Activated CD4-positive, alpha-beta memory T cell treated with anti-CD3 and anti-CD28 coated beads for 36 hours (primary cell): Measurements from ENCODE around the gene MYO15A. TPM values are rescaled to one million over a fixed set of nuclear protein-coding genes. Genes with fewer than 3 reads are reported as not detected.

Experiments
- CTCF ChIA-PET: fragments of 350-600 bp; sonication (Branson Sonifier 250); formaldehyde crosslinking; loops from one replicate; lab custom pipeline; 2021; ENCODE audit warnings: antibody characterized with exemption, inconsistent platforms; lab: Charles Lee
- POLR2A ChIA-PET: fragments of 350-600 bp; sonication (Branson Sonifier 250); formaldehyde crosslinking; loops from one replicate; lab custom pipeline; 2021; ENCODE audit warnings: antibody characterized with exemption; lab: Charles Lee
- DNase-seq: peaks from one replicate; pipeline ENCODE4 v3.0.0-alpha.2; 2020
- H3K27ac Mint-ChIP-seq: one replicate; pipeline ENCODE4 v1.8.0; 2021; ENCODE audit warnings: mixed read lengths
- H3K27me3 Mint-ChIP-seq: one replicate; pipeline ENCODE4 v1.8.0; 2021; ENCODE audit warnings: mixed read lengths
- H3K36me3 Mint-ChIP-seq: one replicate; pipeline ENCODE4 v1.8.0; 2021; ENCODE audit warnings: mixed read lengths
- H3K4me1 Mint-ChIP-seq: one replicate; pipeline ENCODE4 v1.8.0; 2021; ENCODE audit warnings: low read depth, mixed read lengths
- H3K4me3 Mint-ChIP-seq: one replicate; pipeline ENCODE4 v1.8.0; 2021; ENCODE audit warnings: mild to moderate bottlenecking, mixed read lengths
- H3K9me3 Mint-ChIP-seq: one replicate; pipeline ENCODE4 v1.8.0; 2021; ENCODE audit warnings: mixed read lengths
- intact Hi-C: fragments of 100-400 bp; cut with micrococcal nuclease; formaldehyde crosslinking; loops from one replicate; pipeline ENCODE4 v1.15.1; 2023
- total RNA-seq, 2 experiments: library from RNA; stranded (reverse); gene quantifications; one replicate each; pipeline ENCODE4 v1.2.3, GENCODE V29; 2021

Gene MYO15A
- total RNA-seq, 2 experiments from 2014 or later = 0.78 to 1.3 TPM

DNA sequence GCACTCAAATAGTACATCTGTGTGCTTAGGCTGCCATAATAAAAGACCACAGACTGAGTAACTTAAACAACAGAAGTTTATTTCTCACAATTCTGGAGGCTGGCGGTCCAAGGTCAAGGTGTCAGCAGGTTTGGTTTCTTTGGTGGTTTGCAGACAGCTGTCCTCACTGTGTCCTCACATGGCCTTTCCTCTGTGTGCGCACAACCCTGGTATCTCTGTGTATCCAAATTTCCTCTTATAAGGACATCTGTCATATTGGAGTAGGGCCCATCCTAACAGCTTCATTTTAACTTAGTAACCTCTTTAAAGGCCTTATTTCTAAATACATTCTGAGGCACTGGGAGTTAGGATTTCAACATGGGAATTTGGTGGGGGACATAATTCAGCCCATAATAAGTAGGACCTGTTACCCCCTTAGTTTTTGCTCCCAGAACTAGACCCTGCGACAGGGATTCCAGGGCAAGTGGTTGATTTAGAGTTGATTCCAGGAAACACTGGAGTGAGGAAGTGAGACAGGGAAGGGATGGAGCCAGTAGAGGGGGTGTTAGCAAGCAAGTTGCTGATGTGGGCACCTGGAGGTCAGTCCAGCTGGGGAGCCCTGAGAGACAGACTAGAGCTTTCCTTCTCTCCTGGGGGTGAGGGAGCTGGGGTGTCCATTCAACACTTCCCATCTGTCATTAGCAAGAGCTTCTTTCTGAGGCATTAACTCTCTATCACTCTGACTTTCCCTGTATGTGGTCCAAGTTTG lies 64.1 kb downstream of the MYO15A start:
- no peak for DNase-seq
- intact Hi-C loops = no loop called here
- ChIA-PET CTCF (no interaction called here), POLR2A (no interaction called here)
- Mint-ChIP-seq H3K9me3 (no peaks in the 10 kb centered on the region), H3K4me1 (no peaks in the 10 kb centered on the region), H3K4me3 (no peak overlapping the region), H3K27me3 (no peaks in the 10 kb centered on the region), H3K27ac (no peak overlapping the region), H3K36me3 (no peaks in the 10 kb centered on the region)

DNA sequence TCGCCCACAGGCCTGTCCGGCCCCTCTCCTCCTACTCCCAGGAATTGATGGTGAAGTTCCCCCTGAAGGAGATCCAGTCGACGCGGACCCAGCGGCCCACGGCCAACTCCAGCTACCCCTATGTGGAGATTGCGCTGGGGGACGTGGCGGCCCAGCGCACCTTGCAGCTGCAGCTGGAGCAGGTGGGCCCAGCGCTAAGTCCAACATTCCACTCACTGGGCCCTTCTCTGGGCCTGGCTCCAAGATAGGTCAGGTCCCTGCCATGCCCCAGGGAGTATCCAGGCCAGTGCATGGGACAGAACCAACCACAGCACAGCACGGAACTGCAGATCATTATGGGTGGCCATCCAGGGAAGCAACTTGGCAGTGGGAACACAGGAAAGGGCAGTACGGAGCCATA lies 65.2 kb downstream of the MYO15A start:
- H3K36me3 Mint-ChIP-seq = no peaks in the 10 kb centered on the region
- no peak overlapping the region for H3K27ac Mint-ChIP-seq
- DNase-seq = no peak
- no peaks in the 10 kb centered on the region for H3K9me3 Mint-ChIP-seq
- CTCF ChIA-PET = no interaction called here
- H3K4me3 Mint-ChIP-seq = no peak overlapping the region
- H3K4me1 Mint-ChIP-seq = no peaks in the 10 kb centered on the region
- intact Hi-C loops = no loop called here
- H3K27me3 Mint-ChIP-seq = no peaks in the 10 kb centered on the region
- POLR2A ChIA-PET = no interaction called here

DNA sequence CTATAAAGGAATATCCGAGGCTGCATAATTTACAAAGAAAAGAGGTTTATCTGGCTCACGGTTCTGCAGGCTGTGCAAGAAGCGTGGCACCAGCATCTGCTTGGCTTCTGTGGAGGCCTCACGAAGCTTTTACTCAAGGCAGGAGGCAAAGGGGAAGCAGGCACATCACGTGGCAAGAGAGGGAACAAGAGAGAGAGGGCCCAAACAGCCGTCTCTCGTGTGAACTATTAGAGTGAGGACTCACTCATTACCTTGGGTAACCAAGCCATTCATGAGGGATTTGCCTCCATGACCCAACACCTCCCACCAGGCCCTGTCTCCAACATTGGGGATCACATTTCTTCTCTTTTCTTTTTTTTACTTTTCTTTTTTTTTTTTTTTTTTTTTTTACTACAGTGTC lies 67.6 kb downstream of the MYO15A start:
- CTCF ChIA-PET = no interaction called here
- H3K27me3 Mint-ChIP-seq = no peaks in the 10 kb centered on the region
- no peak overlapping the region for H3K27ac Mint-ChIP-seq
- POLR2A ChIA-PET = no interaction called here
- no peak for DNase-seq
- no peaks in the 10 kb centered on the region for H3K36me3 Mint-ChIP-seq
- no peaks in the 10 kb centered on the region for H3K9me3 Mint-ChIP-seq
- intact Hi-C loops = no loop called here
- no peak overlapping the region for H3K4me3 Mint-ChIP-seq
- H3K4me1 Mint-ChIP-seq = peaks cover 13% of the 10 kb centered on the region

DNA sequence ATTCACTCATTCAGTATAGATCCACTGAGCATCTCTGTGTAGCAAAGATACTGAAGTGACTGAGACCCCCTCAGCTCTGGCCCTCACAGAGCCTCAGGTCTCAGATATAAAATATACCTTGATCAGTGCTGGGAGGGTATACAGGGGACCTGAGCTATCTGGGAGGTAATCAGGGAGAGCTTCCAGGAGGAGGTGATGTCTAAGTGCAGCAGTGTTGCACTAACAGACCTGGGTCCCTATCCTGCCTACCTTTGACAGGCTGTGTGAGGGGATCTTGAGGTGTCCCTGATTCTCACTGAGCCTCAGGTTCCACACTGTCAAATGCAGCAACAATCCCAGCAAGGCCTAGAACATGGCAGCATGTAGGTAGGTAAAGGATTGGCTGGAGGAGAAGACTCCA lies 68.6 kb downstream of the MYO15A start:
- ChIA-PET CTCF (no interaction called here), POLR2A (no interaction called here)
- H3K27ac Mint-ChIP-seq = no peak overlapping the region
- no peaks in the 10 kb centered on the region for H3K9me3 Mint-ChIP-seq
- H3K4me3 Mint-ChIP-seq = no peak overlapping the region
- peaks cover 22% of the 10 kb centered on the region for H3K4me1 Mint-ChIP-seq
- H3K27me3 Mint-ChIP-seq = no peaks in the 10 kb centered on the region
- DNase-seq = no peak
- no peaks in the 10 kb centered on the region for H3K36me3 Mint-ChIP-seq
- intact Hi-C loops = no loop called here

DNA sequence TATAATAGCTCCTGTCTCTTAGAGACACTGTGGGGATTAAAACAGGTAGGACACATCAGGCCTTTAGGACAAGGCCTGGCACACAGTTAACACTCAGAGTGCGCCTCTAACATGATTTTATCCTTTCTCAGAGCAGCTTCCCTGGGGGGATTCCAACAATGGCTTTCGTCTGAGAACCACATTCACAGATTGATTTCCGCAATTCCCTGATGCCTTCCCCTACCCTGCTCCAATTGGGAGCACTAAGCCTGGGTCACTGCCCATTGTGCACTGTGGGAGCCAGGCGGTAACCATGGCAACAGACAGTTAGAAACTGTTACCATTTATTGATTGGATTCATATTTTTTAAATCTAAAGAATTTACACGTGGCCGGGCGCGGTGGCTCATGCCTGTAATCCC lies 69.2 kb downstream of the MYO15A start:
- H3K9me3 Mint-ChIP-seq = no peaks in the 10 kb centered on the region
- CTCF ChIA-PET = no interaction called here
- POLR2A ChIA-PET = no interaction called here
- no peaks in the 10 kb centered on the region for H3K36me3 Mint-ChIP-seq
- H3K4me3 Mint-ChIP-seq = no peak overlapping the region
- DNase-seq = no peak
- intact Hi-C loops = no loop called here
- H3K4me1 Mint-ChIP-seq = peaks cover 24% of the 10 kb centered on the region
- H3K27ac Mint-ChIP-seq = no peak overlapping the region
- H3K27me3 Mint-ChIP-seq = no peaks in the 10 kb centered on the region

DNA sequence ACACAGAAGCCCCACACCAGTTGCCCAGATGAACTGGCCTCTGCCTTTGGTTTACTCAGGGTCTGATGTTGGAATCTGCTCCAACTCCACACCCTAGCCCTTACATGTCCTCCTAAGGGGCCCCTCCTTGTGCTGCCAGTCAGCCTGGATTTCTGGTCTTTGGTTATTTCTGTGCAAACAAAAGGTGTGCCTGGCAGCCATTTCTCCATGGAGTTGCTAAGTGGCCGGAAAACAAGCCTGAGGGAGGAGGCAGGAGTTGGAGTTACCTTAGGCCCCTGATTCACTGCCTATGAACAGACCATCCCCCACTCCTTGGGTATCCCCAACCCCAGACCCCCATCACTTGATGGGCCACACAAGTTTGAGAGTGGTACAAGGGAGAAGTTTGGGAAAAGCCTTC lies 70.6 kb downstream of the MYO15A start:
- Mint-ChIP-seq H3K9me3 (no peaks in the 10 kb centered on the region), H3K4me3 (no peak overlapping the region), H3K4me1 (peaks cover 24% of the 10 kb centered on the region), H3K36me3 (no peaks in the 10 kb centered on the region), H3K27ac (no peak overlapping the region), H3K27me3 (no peaks in the 10 kb centered on the region)
- intact Hi-C loops = no loop called here
- ChIA-PET CTCF (no interaction called here), POLR2A (no interaction called here)
- no peak for DNase-seq

DNA sequence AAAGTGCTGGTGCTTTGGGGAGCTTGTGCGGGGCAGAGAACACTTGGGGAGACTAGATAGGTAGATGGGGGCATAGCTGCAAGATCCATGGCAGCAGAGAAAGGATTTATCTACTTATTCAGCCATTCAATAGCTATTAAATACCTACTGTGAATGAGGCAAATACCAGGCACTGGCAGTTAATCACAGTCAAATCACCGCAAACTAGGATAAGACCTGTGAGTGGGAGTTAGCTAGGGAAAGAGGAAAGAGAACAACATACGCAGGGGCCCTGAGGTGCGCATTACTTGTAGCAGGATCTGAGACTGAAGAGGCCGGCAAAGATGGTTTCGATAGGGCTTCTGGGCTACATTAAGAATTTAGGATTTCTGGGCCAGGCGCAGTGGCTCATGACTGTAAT lies 71.2 kb downstream of the MYO15A start:
- Mint-ChIP-seq H3K4me1 (peaks cover 24% of the 10 kb centered on the region), H3K9me3 (no peaks in the 10 kb centered on the region), H3K27ac (peak overlapping the region; percentile 99), H3K36me3 (peaks cover 4% of the 10 kb centered on the region), H3K4me3 (no peak overlapping the region), H3K27me3 (no peaks in the 10 kb centered on the region)
- ChIA-PET CTCF (interaction anchor here (13.2 kb wide), 1 partner anchor 38 kb away, joined by 140 read pairs; no protein-coding TSS in a partner anchor), POLR2A (interaction anchor here (2.3 kb wide), 1 partner anchor 34 kb away, joined by 8 read pairs; no protein-coding TSS in a partner anchor)
- intact Hi-C loops = loop anchor here (5.0 to 10.0 kb wide), 4 partner anchors 93 to 675 kb away; partner anchors contain the start of genes DRG2 and PRPSAP2
- DNase-seq = no peak

DNA sequence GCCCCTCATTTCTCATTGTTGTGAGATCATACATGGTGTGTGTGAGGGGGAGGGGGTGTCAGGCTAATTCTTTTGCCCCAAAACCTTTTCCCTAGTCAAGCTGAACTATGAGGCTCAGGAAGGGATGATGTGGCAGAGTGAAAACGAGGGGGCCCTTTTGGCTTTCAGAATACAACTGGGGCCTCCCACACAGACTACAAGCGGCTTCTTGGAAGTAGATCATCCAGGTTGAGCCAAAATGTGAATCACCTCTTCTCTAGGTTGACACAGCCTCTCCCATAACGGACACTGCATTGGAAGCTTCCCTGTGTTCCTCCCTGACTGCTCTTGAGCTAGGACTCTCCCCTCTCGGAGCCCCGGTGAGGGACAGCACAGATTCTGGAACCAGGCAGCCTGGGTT lies 72.8 kb downstream of the MYO15A start:
- Mint-ChIP-seq H3K27me3 (no peaks in the 10 kb centered on the region), H3K4me3 (peak overlapping the region; percentile 91), H3K27ac (peak overlapping the region; percentile 99), H3K4me1 (peaks cover 30% of the 10 kb centered on the region), H3K36me3 (peaks cover 17% of the 10 kb centered on the region), H3K9me3 (no peaks in the 10 kb centered on the region)
- intact Hi-C loops = loop anchor here (5.0 to 10.0 kb wide), 4 partner anchors 94 to 673 kb away; partner anchors contain the start of genes DRG2 and PRPSAP2
- ChIA-PET CTCF (interaction anchor here (13.2 kb wide), 1 partner anchor 40 kb away, joined by 140 read pairs; no protein-coding TSS in a partner anchor), POLR2A (interaction anchor here (0.9 to 2.3 kb wide), 6 partner anchors 11 to 327 kb away, joined by 3 to 12 read pairs (median 6); no protein-coding TSS in a partner anchor)
- DNase-seq = peak; percentile 84

DNA sequence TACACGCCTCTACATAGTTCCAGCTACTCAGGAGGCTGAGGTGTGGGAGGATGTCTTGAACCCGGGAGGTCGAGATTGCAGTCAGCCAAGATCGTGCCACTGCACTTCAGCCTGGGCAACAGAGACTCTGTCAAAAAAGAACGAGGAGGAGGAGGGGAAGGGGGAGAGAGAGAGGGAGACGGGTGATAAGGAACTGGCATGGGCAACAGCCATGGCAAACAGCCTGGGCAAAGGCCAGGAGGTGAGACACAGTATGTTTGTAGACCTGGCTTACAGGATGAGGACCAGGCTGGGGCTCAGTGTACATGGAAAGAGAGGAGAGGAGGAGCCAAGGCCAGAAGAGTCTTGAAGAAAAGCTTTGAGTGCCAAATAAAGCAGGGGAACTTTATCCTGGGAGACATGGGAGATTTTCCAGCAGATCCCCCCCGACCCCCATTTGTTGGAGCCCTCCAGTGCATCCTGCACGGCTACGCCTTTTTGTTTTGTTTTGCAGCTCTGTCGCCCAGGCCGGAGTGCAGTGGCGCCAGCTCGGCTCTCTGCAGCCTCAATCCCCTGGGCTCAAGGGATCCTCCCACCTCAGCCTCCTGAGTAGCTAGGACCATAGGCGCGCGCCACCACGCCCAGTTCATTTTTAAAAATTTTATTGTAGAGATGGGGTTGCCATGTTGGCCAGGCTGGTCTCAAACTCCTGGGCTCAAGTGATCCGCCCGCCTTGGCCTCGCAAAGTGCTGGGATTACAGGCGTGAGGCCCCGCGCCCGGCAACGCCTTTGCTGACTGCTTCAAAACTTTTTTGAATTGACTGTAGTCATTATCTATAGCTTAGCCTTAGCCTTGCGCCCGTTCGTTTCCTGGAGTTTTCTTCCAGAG lies 73.8 kb downstream of the MYO15A start:
- peak; percentile 33 for DNase-seq
- H3K9me3 Mint-ChIP-seq = no peaks in the 10 kb centered on the region
- H3K36me3 Mint-ChIP-seq = peaks cover 25% of the 10 kb centered on the region
- peak overlapping the region; percentile 91 for H3K4me3 Mint-ChIP-seq
- POLR2A ChIA-PET = interaction anchor here (1.0 to 2.3 kb wide), 7 partner anchors 12 to 144 kb away, joined by 3 to 12 read pairs (median 7); no protein-coding TSS in a partner anchor
- intact Hi-C loops = loop anchor here (5.0 to 10.0 kb wide), 4 partner anchors 95 to 672 kb away; partner anchors contain the start of genes DRG2 and PRPSAP2
- no peaks in the 10 kb centered on the region for H3K27me3 Mint-ChIP-seq
- CTCF ChIA-PET = interaction anchor here (0.6 to 13.2 kb wide), 5 partner anchors 24 to 144 kb away, joined by 3 to 140 read pairs (median 3); no protein-coding TSS in a partner anchor
- peaks cover 39% of the 10 kb centered on the region for H3K4me1 Mint-ChIP-seq
- H3K27ac Mint-ChIP-seq = peak overlapping the region; percentile 99

DNA sequence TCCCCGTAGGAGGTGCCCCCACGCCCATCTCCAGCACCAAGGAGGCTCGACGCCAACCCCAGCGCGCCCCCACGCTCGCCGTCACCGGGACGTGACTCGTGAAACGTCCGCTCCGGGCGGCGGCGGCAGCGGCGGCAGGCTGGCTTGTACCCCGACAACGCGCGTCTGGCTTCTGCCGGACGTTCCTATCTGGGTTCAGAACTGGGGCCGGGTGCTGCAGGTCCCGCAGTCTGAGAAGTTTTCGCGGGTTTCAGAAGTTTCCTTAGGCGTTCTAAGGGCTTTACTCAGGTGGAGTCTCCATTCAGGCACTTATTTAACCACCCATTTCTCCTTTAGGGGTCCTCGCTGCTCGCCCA lies 74.4 kb downstream of the MYO15A start:
- ChIA-PET CTCF (interaction anchor here (0.6 to 13.2 kb wide), 6 partner anchors 25 to 145 kb away, joined by 3 to 140 read pairs (median 3); no protein-coding TSS in a partner anchor), POLR2A (interaction anchor here (1.0 to 2.0 kb wide), 5 partner anchors 12 to 37 kb away, joined by 3 to 12 read pairs (median 7); no protein-coding TSS in a partner anchor)
- peak overlapping the region; percentile 99 for H3K27ac Mint-ChIP-seq
- intact Hi-C loops = loop anchor here (1.0 to 10.0 kb wide), 9 partner anchors 25 to 672 kb away; partner anchors contain the start of genes ATPAF2, DRG2, GID4 and LLGL1
- H3K36me3 Mint-ChIP-seq = peaks cover 31% of the 10 kb centered on the region
- DNase-seq = peak; percentile 87
- H3K27me3 Mint-ChIP-seq = no peaks in the 10 kb centered on the region
- no peaks in the 10 kb centered on the region for H3K9me3 Mint-ChIP-seq
- peaks cover 45% of the 10 kb centered on the region for H3K4me1 Mint-ChIP-seq
- H3K4me3 Mint-ChIP-seq = peak overlapping the region; percentile 91

DNA sequence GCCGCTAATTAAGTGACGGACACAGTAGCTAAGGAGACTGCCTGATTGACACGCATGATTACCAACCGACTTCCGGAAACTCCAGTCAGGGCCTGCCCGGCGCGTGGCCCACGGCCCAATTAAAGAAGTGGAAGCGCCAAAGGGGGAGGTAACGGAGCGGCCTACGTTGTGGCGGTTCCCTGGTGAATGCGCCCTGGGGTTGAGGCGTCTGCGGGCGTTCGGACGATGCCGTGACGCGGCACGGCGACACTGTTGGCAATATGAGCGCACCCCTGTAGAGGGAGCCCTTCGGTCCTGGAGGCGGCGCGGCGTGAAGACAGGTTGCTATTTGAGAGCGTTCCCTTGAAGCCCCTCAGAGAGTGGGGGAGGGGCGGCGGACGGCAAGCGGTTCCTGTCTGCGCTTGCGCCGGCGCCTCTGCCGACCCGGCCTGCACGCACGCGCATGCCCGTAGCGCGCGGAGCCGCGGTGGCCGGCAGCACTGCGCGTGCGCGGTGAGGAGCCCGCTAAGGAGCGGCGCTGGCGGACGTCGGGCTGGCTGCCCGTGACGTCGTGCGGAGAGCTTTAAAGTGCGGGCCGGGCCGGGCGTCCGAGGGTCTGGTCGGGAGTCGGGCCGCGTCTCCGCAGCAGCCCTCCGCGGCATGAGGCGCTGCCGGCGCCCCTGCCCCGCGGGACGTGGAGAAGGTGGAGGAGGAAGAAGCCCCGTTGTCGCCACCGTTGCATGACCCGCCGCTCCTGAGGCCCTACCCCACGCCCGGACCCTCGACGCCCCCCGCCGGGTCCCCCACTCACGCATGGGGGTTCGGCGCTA lies 75.0 kb downstream of the MYO15A start, which contains the start of gene ALKBH5:
Gene ALKBH5, plus strand, starts transcription at position 495 of the 809 bp plus-strand sequence. CDS start 416 bp downstream, outside the sequence.
- H3K4me1 Mint-ChIP-seq = peaks cover 51% of the 10 kb centered on the region
- peaks cover 37% of the 10 kb centered on the region for H3K36me3 Mint-ChIP-seq

More for the DNA sequence above, 75.0 kb downstream of the MYO15A start, which contains the start of gene ALKBH5:
- Mint-ChIP-seq H3K9me3 (no peaks in the 10 kb centered on the region), H3K27ac (peak within 1 kb of the TSS; percentile 99), H3K4me3 (peak within 1 kb of the TSS; percentile 91), H3K27me3 (no peaks in the 10 kb centered on the region)
- intact Hi-C loops = loop anchor here (1.0 to 10.0 kb wide), 9 partner anchors 25 to 671 kb away; partner anchors contain the start of genes ATPAF2, DRG2, GID4 and LLGL1
- DNase-seq = peak; percentile 98
- ChIA-PET POLR2A (interaction anchor here (0.6 to 2.0 kb wide), 8 partner anchors 15 to 346 kb away, joined by 3 to 7 read pairs (median 4); no protein-coding TSS in a partner anchor), CTCF (interaction anchor here (0.6 to 13.2 kb wide), 8 partner anchors 21 to 145 kb away, joined by 3 to 140 read pairs (median 3); no protein-coding TSS in a partner anchor)
